Ovary (tissue), 9 donors: ENCODE results near the gene PKD1. TPM values are rescaled to one million over a fixed set of nuclear protein-coding genes. Genes with fewer than 3 reads are reported as not detected.

Source experiments
- DNase-seq, 5 donors: peaks; one replicate each; pipeline ENCODE4 v3.0.0-alpha.2; 2019 to 2020
- H3K27ac ChIP-seq, 2 donors: fragments of 200-600 bp; one replicate each; pipeline versions ENCODE4 v1.5.1 to v1.8.0; 2019 to 2022
- H3K27me3 ChIP-seq: fragments of 200-600 bp; one replicate; pipeline ENCODE4 v1.8.0; 2022
- H3K36me3 ChIP-seq: fragments of 200-600 bp; sonication (generic); one replicate; pipeline ENCODE4 v1.5.1; 2019
- H3K4me1 ChIP-seq: one replicate; pipeline ENCODE4 v1.8.1; 2013; ENCODE audit warnings: mild to moderate bottlenecking, moderate library complexity; ENCODE audit not compliant: insufficient read depth
- H3K4me3 ChIP-seq: fragments of 200-600 bp; sonication (generic); one replicate; pipeline ENCODE4 v1.5.1; 2017
- H3K9me3 ChIP-seq, 2 donors: fragments of 200-600 bp in 1 of 2; sonication (generic) in 1 of 2; one replicate each; pipeline versions ENCODE4 v1.5.1 to v1.8.1; 2013 to 2019; ENCODE audit warnings: mild to moderate bottlenecking in 1 of 2, moderate library complexity in 1 of 2
- EP300 ChIP-seq: sonication (generic); formaldehyde crosslinking; IDR thresholded peaks from one replicate; pipeline ENCODE4 v1.6.1; 2017; ENCODE audit warnings: antibody characterized with exemption
- POLR2A ChIP-seq: fragments of 450-650 bp; IDR thresholded peaks from one replicate; pipeline ENCODE4 v1.6.1; 2017; ENCODE audit warnings: antibody characterized with exemption, mild to moderate bottlenecking, moderate library complexity
- WGBS, 3 donors: extraction: QIAGEN DNeasy Blood & Tissue Kit in 1 of 3; methylation state at CpG; one replicate each; pipeline versions ENCODE4 v1.1.5 to v1.1.7; 2013 to 2017; 5-methylcytosine and 5-hydroxymethylcytosine counted together
- intact Hi-C, 4 donors: fragments of 100-400 bp; cut with DNase I; formaldehyde crosslinking; loops; one replicate each; pipeline versions ENCODE4 v1.11.0 to v1.15.1; 2022 to 2023
- polyA plus RNA-seq, 2 donors: library from polyadenylated mRNA; stranded (reverse); fragments of 200-250 nt in 1 of 2; fragments of 350-450 nt in 1 of 2; fragmentation: Illumina TruSeq in 1 of 2; extraction: RNeasy Lipid Tissue Mini Kit (QIAGEN cat#74804) in 1 of 2; gene quantifications; one replicate each; pipeline ENCODE4 v1.2.3, GENCODE V29; 2013 to 2014
- total RNA-seq, 7 donors: library from RNA; depleted of rRNA in 2 of 7; stranded (reverse); fragments of >200 nt in 2 of 7; fragmentation: NEBNext Ultra II Directional in 3 of 7; extraction: Animal tissue kit (Norgen Biotek cat#: 25700) in 3 of 7; gene quantifications; one replicate each; pipeline versions ENCODE4 v1.1.0 to v1.2.4, GENCODE V29; 2016 to 2023
- TF ChIP-seq, protein P1 (sequence below), 3 donors: fragments of 450-650 bp in 2 of 3; fragments of 200-600 bp in 1 of 3; IDR thresholded peaks; one replicate each; pipeline versions ENCODE4 v1.5.1 to v1.8.0; 2016 to 2022; ENCODE audit warnings: antibody characterized with exemption in 3 of 3, mild to moderate bottlenecking in 1 of 3
- donor health status: DM: no; HTN: no; CAD: no; lungs with moderate emphysema.
- donor health status: DM: no; HTN: no; CAD: no.
- donor health status: Bipolar disorder and iron deficiency.
- donor health status: DM: yes; HTN: yes; CAD: no.
- donor health status: DM: no; HTN: no; CAD: no.
- donor health status: DM: yes; HTN: yes; CAD: no.

Gene PKD1
- total and polyA plus RNA-seq, 9 donors: 8.7 to 203 (median 129) TPM

GRCh38 chr16:2158262-2158638 is 22.6 kb upstream of the PKD1 start:
- H3K27me3 ChIP-seq: no peaks in the 10 kb centered on the region
- no peak for DNase-seq
- H3K4me3 ChIP-seq: no peak overlapping the region
- peak overlapping the region in 1 of 2 donors; percentile 28 for H3K27ac ChIP-seq
- H3K9me3 ChIP-seq: no peaks in the 10 kb centered on the region
- H3K36me3 ChIP-seq: no peaks in the 10 kb centered on the region
- peaks cover 21% of the 10 kb centered on the region for H3K4me1 ChIP-seq
- WGBS, 3 donors: 71 to 82% (median 79%) methylated on average over 15 of the region's 15 CpGs
- TF ChIP-seq, protein P1, sequence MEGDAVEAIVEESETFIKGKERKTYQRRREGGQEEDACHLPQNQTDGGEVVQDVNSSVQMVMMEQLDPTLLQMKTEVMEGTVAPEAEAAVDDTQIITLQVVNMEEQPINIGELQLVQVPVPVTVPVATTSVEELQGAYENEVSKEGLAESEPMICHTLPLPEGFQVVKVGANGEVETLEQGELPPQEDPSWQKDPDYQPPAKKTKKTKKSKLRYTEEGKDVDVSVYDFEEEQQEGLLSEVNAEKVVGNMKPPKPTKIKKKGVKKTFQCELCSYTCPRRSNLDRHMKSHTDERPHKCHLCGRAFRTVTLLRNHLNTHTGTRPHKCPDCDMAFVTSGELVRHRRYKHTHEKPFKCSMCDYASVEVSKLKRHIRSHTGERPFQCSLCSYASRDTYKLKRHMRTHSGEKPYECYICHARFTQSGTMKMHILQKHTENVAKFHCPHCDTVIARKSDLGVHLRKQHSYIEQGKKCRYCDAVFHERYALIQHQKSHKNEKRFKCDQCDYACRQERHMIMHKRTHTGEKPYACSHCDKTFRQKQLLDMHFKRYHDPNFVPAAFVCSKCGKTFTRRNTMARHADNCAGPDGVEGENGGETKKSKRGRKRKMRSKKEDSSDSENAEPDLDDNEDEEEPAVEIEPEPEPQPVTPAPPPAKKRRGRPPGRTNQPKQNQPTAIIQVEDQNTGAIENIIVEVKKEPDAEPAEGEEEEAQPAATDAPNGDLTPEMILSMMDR (IDR thresholded peaks at IDR 0.05): no peak
- intact Hi-C loops: loop anchor here in 1 of 4 donors (10.0 kb wide), 1 partner anchor 97 kb away; the partner anchor contains the start of gene ECI1

DNA sequence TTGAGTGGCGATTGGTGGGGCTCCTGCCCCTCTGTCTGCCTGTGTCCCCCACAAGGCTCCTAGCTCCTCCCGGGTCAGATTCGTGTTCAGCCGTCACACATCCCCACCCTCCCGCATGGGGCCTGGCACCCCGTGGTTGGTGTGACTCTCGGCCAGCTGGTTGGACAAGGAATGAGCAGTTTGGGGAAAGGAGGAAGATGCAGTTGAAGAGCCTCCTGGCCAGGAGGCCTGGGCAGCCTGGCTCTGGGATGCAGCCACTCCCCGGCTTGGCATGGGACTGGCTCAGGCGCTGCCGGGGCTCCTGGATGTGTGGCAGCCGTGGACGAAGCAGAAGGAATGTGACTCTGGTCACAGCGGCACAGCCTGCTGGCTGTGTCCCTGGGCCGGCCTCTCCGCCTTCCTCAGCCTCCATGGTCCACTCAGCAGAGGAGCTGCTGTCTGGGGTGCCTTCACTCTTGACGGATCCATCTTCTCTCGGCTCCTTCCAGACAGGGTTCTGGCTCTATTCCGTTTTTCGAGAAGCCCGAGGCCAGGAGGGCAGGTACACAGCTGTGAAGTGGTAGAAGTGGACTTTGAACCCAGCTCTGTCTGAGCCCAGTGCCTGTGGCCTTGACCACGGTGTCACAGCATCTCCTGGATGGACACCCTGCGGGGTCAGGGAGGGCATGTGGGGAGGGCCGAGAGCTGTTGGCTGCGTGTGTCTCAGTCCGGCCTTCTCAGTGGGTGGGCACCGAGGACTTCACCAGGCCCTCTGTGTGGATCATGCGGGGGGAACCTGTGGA is 22.0 kb upstream of the PKD1 start:
- DNase-seq: no peak
- no peak overlapping the region for H3K4me3 ChIP-seq
- WGBS, 3 donors: 63 to 80% (median 64%) methylated on average over 22 to 27 of the region's 27 CpGs

DNA sequence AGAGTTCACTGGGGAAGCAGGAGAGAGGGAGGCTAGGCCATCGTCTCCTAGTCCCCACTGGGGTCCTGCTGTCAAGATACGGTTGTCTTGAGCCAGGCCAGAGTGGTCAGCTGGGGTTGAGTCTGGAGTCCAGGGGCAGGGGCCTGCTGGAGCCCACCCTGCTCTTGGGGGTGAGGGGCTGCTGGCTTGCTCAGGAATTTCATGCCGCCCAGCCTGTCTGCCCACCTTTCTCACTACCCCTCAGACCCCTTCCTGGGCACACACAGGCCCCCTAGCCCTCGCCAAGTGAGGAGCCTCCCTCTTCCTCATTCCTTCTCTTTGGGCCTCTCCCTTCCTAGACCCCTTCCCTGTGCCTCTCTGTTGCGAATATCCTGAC is 21.1 kb upstream of the PKD1 start:
- no peaks in the 10 kb centered on the region for H3K27me3 ChIP-seq
- DNase-seq: no peak
- no peaks in the 10 kb centered on the region for H3K36me3 ChIP-seq
- TF ChIP-seq EP300: no peak
- no peak for TF ChIP-seq POLR2A
- TF ChIP-seq, protein P1 (IDR thresholded peaks at IDR 0.05): no peak
- H3K4me3 ChIP-seq: peak overlapping the region; percentile 75
- intact Hi-C loops: loop anchor here in 1 of 4 donors (10.0 kb wide), 1 partner anchor 98 kb away; the partner anchor contains the start of gene ECI1
- 49 to 56% (median 56%) methylated on average over 5 of the region's 5 CpGs for WGBS, 3 donors
- H3K9me3 ChIP-seq: no peaks in the 10 kb centered on the region
- peaks cover 25% of the 10 kb centered on the region for H3K4me1 ChIP-seq
- H3K27ac ChIP-seq: peak overlapping the region in 1 of 2 donors; percentile 8

More for the DNA sequence above, 22.0 kb upstream of the PKD1 start:
- Histone ChIP-seq H3K27ac (peak overlapping the region in 1 of 2 donors; percentile 8), H3K9me3 (no peaks in the 10 kb centered on the region), H3K4me1 (peaks cover 24% of the 10 kb centered on the region), H3K36me3 (no peaks in the 10 kb centered on the region), H3K27me3 (no peaks in the 10 kb centered on the region)
- intact Hi-C loops: loop anchor here in 1 of 4 donors (10.0 kb wide), 1 partner anchor 97 kb away; the partner anchor contains the start of gene ECI1
- TF ChIP-seq EP300 (no peak), POLR2A (no peak)
- TF ChIP-seq, protein P1 (IDR thresholded peaks at IDR 0.05): no peak

GRCh38 chr16:2155977-2156848 is 20.5 kb upstream of the PKD1 start:
- peaks cover 26% of the 10 kb centered on the region for H3K4me1 ChIP-seq
- 2 to 3% (median 3%) methylated on average over 44 to 47 of the region's 47 CpGs for WGBS, 3 donors
- intact Hi-C loops: loop anchor here in 1 of 4 donors (10.0 kb wide), 1 partner anchor 99 kb away; the partner anchor contains the start of gene ECI1
- H3K9me3 ChIP-seq: no peaks in the 10 kb centered on the region
- H3K4me3 ChIP-seq: peak overlapping the region; percentile 75
- no peaks in the 10 kb centered on the region for H3K27me3 ChIP-seq
- DNase-seq: peak in 4 of 5 donors; percentile 50 to 68 (median 58)
- TF ChIP-seq POLR2A (no peak), EP300 (no peak)
- TF ChIP-seq, protein P1 (IDR thresholded peaks at IDR 0.05): no peak
- peak overlapping the region in 1 of 2 donors; percentile 65 for H3K27ac ChIP-seq
- no peaks in the 10 kb centered on the region for H3K36me3 ChIP-seq
